Keratinocyte (primary cell): Measurements from ENCODE around the gene TEAD3. TPM values are rescaled to one million over a fixed set of nuclear protein-coding genes. Genes with fewer than 3 reads are reported as not detected.

Experiments
- DNase-seq: peaks from one replicate; pipeline ENCODE4 v3.0.0-alpha.2; 2011; ENCODE audit warnings: low read depth, missing footprints, low spot score
- FAIRE-seq: peaks from 2 replicates; lab custom pipeline; 2011; peaks lifted over from hg19 to GRCh38; lab: Jason Lieb, UNC
- H2AFZ ChIP-seq: 2 replicates; pipeline ENCODE4 v1.6.0; 2012; ENCODE audit warnings: low read length, control low read depth, inconsistent platforms; ENCODE audit not compliant: control insufficient read depth
- H3K27ac ChIP-seq: 2 replicates; pipeline ENCODE4 v1.5.1; 2011; ENCODE audit warnings: low read length; ENCODE audit not compliant: control insufficient read depth, insufficient read depth
- H3K27me3 ChIP-seq: 3 replicates; pipeline ENCODE4 v1.6.0; 2011; ENCODE audit warnings: low read length; ENCODE audit not compliant: control insufficient read depth, insufficient read depth; ENCODE audit errors: extremely low read depth
- H3K36me3 ChIP-seq, 2 experiments: 2 replicates in 1 of 2; 3 replicates in 1 of 2; pipeline ENCODE4 v1.5.1; 2011; ENCODE audit warnings: low read length in 2 of 2, mild to moderate bottlenecking in 1 of 2; ENCODE audit not compliant: control insufficient read depth in 2 of 2, insufficient read depth in 2 of 2; ENCODE audit errors: extremely low read depth in 1 of 2
- H3K4me1 ChIP-seq: 3 replicates; pipeline ENCODE4 v1.5.1; 2011; ENCODE audit warnings: low read length; ENCODE audit not compliant: control insufficient read depth, insufficient read depth; ENCODE audit errors: extremely low read depth
- H3K4me2 ChIP-seq: 3 replicates; pipeline ENCODE4 v1.6.0; 2011; ENCODE audit warnings: low read depth, low read length; ENCODE audit not compliant: control insufficient read depth, insufficient read depth; ENCODE audit errors: extremely low read depth
- H3K4me3 ChIP-seq, 3 experiments: fragments of 200-600 bp in 1 of 3; sonication (generic) in 1 of 3; 2 replicates in 2 of 3; 3 replicates in 1 of 3; pipeline ENCODE4 v1.5.1; 2011 to 2016; ENCODE audit warnings: low read length in 3 of 3, mild to moderate bottlenecking in 3 of 3, control low read depth in 2 of 3, inconsistent platforms in 1 of 3, low read depth in 1 of 3, mixed read lengths in 1 of 3, mixed run types in 1 of 3, moderate library complexity in 1 of 3; ENCODE audit not compliant: control insufficient read depth in 2 of 3, insufficient read depth in 2 of 3; ENCODE audit errors: extremely low read depth in 1 of 3
- H3K79me2 ChIP-seq: 2 replicates; pipeline ENCODE4 v1.6.0; 2012; ENCODE audit warnings: low read length; ENCODE audit not compliant: control insufficient read depth, insufficient read depth
- H3K9ac ChIP-seq: 3 replicates; pipeline ENCODE4 v1.6.0; 2011; ENCODE audit warnings: low read length; ENCODE audit not compliant: control insufficient read depth, insufficient read depth; ENCODE audit errors: extremely low read depth
- H3K9me1 ChIP-seq: 3 replicates; pipeline ENCODE4 v1.6.0; 2011; ENCODE audit warnings: low read length; ENCODE audit not compliant: control insufficient read depth, insufficient read depth; ENCODE audit errors: extremely low read depth
- H3K9me3 ChIP-seq: 2 replicates; pipeline ENCODE4 v1.5.1; 2012; ENCODE audit warnings: low read depth, low read length; ENCODE audit not compliant: control insufficient read depth
- H4K20me1 ChIP-seq: 3 replicates; pipeline ENCODE4 v1.6.0; 2011; ENCODE audit warnings: low read length; ENCODE audit not compliant: control insufficient read depth, insufficient read depth; ENCODE audit errors: extremely low read depth
- EZH2 ChIP-seq: IDR thresholded peaks from one replicate; pipeline ENCODE4 v1.6.1; 2012; ENCODE audit warnings: inconsistent platforms, mild to moderate bottlenecking, low read length, moderate library complexity
- dilution Hi-C: fragments of 300-500 bp; cut with MboI; formaldehyde crosslinking; loops from one replicate; pipeline ENCODE4 v1.7.0; 2020; ENCODE audit warnings: low sequenced_read_pairs; ENCODE audit not compliant: extremely low pct_ligation_motif_present
- polyA plus RNA-seq, 5 experiments: library from polyadenylated mRNA; depleted of rRNA in 3 of 5; stranded (reverse) in 3 of 5; stranded (forward) in 1 of 5; unstranded in 1 of 5; fragments of >200 nt; gene quantifications; 1 replicate in 1 of 5; 2 replicates in 3 of 5; 3 replicates in 1 of 5; pipeline versions ENCODE4 v1.2.1 to v1.2.3, GENCODE V29; 2011 to 2012; ENCODE audit warnings: missing spikeins in 2 of 5, low read depth in 1 of 5, low replicate concordance in 1 of 5
- TF ChIP-seq, protein P1 (sequence below), 3 experiments: IDR thresholded peaks in 1 of 3; conservative IDR thresholded peaks in 1 of 3; optimal IDR thresholded peaks in 1 of 3; 2 replicates in 2 of 3; 3 replicates in 1 of 3; pipeline versions ENCODE3 to v1.5.1; 2011; ENCODE audit warnings: low read length in 3 of 3, mild to moderate bottlenecking in 3 of 3, moderate library complexity in 2 of 3, control low read depth in 1 of 3, inconsistent platforms in 1 of 3; ENCODE audit not compliant: insufficient read depth in 2 of 3; ENCODE audit errors: extremely low read depth in 1 of 3

Gene TEAD3
- polyA plus RNA-seq, 1 donor (not counting 4 experiments of a cell fraction or from before 2014, with no cell fraction given): 5.7 TPM

DNA sequence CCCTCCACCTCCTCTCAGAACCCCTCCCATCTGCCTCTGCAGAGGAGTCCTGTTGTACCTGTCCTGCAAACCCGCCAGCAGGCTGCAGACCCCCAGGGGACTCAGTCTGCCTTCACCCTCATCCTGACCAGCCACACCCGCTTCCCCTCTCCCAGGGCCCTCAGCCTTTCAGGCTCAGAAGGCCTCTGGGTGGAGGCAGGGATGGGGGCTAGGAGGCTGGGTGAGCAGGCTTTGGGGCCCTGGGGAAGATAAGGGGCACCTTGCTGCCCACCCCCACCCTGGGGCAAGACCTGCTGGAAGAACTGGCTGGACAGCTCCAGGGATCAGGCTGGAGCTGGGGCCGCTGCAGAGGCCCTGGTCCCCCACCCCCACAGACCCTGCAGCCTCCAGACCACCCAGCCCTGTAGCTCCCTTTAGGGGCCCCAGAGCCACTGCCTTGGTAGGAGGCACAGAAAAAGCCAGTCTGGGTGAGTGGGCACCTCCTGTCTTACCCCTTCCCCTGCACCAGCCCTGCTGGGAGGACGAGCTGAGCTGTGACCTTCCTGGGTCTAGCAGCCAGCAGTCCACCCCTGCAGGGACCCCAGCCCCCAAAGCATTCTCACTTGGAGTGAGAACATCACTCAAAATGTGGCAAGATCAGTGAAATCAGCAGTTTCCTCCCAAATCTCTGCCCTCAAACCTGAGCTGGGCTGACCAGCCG, 5.2 kb downstream of the TEAD3 start:
- FAIRE-seq (no peak), DNase-seq (no peak)
- no peak overlapping the region for H3K4me2 ChIP-seq
- dilution Hi-C loops: no loop called here
- H2AFZ ChIP-seq: no peak overlapping the region
- H3K79me2 ChIP-seq: peaks cover 51% of the 10 kb centered on the region
- no peak overlapping the region for H3K27ac ChIP-seq
- no peaks in the 10 kb centered on the region for H3K9me1 ChIP-seq
- no peaks in the 10 kb centered on the region for H3K27me3 ChIP-seq
- peaks cover 73% of the 10 kb centered on the region for H3K4me1 ChIP-seq
- no peak overlapping the region for H3K9ac ChIP-seq
- H3K4me3 ChIP-seq: no peak overlapping the region
- no peaks in the 10 kb centered on the region for H4K20me1 ChIP-seq
- peaks cover 2 to 7% of the 10 kb centered on the region in 2 experiments for H3K36me3 ChIP-seq
- TF ChIP-seq EZH2: no peak
- TF ChIP-seq, protein P1, sequence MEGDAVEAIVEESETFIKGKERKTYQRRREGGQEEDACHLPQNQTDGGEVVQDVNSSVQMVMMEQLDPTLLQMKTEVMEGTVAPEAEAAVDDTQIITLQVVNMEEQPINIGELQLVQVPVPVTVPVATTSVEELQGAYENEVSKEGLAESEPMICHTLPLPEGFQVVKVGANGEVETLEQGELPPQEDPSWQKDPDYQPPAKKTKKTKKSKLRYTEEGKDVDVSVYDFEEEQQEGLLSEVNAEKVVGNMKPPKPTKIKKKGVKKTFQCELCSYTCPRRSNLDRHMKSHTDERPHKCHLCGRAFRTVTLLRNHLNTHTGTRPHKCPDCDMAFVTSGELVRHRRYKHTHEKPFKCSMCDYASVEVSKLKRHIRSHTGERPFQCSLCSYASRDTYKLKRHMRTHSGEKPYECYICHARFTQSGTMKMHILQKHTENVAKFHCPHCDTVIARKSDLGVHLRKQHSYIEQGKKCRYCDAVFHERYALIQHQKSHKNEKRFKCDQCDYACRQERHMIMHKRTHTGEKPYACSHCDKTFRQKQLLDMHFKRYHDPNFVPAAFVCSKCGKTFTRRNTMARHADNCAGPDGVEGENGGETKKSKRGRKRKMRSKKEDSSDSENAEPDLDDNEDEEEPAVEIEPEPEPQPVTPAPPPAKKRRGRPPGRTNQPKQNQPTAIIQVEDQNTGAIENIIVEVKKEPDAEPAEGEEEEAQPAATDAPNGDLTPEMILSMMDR (optimal IDR thresholded peaks at IDR 0.05 in 1 of 3, IDR thresholded peaks at IDR 0.05 in 1 of 3, conservative IDR thresholded peaks at IDR 0.05 in 1 of 3; ENCODE audit: extremely low read depth in 1 of 3, insufficient read depth in 2 of 3, low read length in 3 of 3): no peak
- no peaks in the 10 kb centered on the region for H3K9me3 ChIP-seq

DNA sequence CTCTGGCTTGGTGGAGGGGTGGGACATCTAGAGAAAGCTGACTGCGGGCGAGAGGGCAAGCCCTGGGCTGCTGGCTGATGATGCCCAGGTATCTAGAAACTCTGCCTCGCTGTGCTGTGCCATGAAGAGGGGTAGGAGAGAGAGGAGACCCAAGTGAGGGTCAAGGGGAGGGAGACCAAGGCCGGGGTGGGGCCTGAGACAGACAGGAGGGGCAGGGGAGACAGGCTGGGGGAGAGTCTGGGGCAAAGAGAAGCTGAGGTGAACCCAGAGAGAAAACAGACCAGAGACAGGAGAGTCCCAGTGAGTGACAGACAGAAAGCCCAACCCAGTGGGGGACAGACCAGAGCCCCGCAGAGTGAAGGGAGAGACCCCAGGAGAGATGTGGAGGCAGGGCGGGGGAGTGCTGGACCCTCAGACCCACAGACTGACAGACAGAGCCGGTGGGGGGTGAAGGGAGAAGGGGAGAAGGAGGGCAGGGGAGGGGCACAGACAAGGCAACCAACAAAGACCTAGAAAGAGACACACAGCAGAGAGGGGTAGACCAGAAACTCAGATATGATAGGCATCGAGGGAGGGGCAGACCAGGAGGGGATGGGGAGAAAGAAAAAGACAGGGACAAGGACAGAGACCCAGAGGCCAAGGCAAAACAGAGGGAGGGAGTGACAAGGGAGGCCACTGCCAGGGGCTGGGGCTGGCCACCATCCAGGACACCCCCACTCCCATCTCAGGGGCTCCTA, 5.9 kb downstream of the TEAD3 start:
- Histone ChIP-seq H3K4me2 (no peak overlapping the region), H2AFZ (no peak overlapping the region), H3K4me1 (peaks cover 78% of the 10 kb centered on the region), H3K27ac (no peak overlapping the region), H3K9me3 (no peaks in the 10 kb centered on the region), H3K9me1 (no peaks in the 10 kb centered on the region), H4K20me1 (no peaks in the 10 kb centered on the region), H3K79me2 (peaks cover 50% of the 10 kb centered on the region), H3K36me3 (peaks cover 2 to 7% of the 10 kb centered on the region in 2 experiments), H3K27me3 (no peaks in the 10 kb centered on the region), H3K4me3 (no peak overlapping the region), H3K9ac (no peak overlapping the region)
- dilution Hi-C loops: no loop called here
- FAIRE-seq: no peak
- TF ChIP-seq, protein P1 (optimal IDR thresholded peaks at IDR 0.05 in 1 of 3, IDR thresholded peaks at IDR 0.05 in 1 of 3, conservative IDR thresholded peaks at IDR 0.05 in 1 of 3; ENCODE audit: extremely low read depth in 1 of 3, insufficient read depth in 2 of 3, low read length in 3 of 3): no peak
- no peak for TF ChIP-seq EZH2
- DNase-seq: no peak
